DMS114 treated with DMSO at 0.1 percent for 48 hours (cell line): ENCODE measurements around the gene SCAF1.

Experiments used
- DNase-seq: peaks from one replicate; lab custom pipeline; 2025; ENCODE audit not compliant: unreplicated experiment; lab: John Stamatoyannopoulos, UW

SCAF1 gene, protein sequence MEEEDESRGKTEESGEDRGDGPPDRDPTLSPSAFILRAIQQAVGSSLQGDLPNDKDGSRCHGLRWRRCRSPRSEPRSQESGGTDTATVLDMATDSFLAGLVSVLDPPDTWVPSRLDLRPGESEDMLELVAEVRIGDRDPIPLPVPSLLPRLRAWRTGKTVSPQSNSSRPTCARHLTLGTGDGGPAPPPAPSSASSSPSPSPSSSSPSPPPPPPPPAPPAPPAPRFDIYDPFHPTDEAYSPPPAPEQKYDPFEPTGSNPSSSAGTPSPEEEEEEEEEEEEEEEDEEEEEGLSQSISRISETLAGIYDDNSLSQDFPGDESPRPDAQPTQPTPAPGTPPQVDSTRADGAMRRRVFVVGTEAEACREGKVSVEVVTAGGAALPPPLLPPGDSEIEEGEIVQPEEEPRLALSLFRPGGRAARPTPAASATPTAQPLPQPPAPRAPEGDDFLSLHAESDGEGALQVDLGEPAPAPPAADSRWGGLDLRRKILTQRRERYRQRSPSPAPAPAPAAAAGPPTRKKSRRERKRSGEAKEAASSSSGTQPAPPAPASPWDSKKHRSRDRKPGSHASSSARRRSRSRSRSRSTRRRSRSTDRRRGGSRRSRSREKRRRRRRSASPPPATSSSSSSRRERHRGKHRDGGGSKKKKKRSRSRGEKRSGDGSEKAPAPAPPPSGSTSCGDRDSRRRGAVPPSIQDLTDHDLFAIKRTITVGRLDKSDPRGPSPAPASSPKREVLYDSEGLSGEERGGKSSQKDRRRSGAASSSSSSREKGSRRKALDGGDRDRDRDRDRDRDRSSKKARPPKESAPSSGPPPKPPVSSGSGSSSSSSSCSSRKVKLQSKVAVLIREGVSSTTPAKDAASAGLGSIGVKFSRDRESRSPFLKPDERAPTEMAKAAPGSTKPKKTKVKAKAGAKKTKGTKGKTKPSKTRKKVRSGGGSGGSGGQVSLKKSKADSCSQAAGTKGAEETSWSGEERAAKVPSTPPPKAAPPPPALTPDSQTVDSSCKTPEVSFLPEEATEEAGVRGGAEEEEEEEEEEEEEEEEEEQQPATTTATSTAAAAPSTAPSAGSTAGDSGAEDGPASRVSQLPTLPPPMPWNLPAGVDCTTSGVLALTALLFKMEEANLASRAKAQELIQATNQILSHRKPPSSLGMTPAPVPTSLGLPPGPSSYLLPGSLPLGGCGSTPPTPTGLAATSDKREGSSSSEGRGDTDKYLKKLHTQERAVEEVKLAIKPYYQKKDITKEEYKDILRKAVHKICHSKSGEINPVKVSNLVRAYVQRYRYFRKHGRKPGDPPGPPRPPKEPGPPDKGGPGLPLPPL

DNA sequence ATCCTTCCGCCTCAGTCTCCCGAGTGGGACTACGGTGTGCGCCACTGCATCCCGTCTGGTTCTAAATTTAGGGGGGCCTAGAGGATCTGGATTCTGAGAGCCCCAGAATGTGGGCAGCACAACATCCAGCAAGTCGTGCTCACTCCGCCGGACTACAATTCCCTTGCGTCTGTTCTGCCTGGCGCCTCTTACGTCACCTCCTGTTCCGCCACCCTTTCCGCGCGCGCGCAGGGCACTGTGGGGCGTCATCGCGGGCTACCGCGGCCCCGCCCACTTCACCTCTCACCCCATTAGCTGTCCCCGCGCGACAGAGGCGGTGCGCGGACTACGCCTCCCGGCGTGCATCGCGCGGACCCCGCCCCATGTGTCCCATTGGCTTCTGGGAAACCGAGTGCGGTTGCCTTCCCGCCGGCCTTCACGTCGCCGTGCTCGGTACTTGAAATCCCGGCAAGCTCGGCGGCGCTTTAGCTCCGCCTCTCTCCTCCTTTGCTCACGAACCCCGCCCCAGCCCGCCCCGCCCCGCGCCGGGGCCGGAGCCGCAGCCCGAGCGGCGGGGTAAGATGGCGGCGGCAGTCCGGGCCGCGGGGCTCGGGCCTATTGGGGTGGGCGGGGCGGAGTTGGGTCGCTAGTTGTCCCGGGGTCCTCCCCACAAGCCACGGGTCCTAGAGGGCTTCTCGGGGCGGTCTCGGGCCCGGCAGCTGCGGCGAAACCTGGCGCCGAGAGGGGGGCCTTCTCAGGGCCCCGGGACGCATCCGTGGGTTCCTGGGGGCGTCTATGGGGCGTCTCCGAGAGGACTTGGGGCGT is at the start of gene SCAF1:
SCAF1 (plus strand) TSS at position 522 of the 804 bp plus-strand sequence. CDS start 2,818 bp downstream, outside the sequence.
- DNase-seq: peak; percentile 89

DNA sequence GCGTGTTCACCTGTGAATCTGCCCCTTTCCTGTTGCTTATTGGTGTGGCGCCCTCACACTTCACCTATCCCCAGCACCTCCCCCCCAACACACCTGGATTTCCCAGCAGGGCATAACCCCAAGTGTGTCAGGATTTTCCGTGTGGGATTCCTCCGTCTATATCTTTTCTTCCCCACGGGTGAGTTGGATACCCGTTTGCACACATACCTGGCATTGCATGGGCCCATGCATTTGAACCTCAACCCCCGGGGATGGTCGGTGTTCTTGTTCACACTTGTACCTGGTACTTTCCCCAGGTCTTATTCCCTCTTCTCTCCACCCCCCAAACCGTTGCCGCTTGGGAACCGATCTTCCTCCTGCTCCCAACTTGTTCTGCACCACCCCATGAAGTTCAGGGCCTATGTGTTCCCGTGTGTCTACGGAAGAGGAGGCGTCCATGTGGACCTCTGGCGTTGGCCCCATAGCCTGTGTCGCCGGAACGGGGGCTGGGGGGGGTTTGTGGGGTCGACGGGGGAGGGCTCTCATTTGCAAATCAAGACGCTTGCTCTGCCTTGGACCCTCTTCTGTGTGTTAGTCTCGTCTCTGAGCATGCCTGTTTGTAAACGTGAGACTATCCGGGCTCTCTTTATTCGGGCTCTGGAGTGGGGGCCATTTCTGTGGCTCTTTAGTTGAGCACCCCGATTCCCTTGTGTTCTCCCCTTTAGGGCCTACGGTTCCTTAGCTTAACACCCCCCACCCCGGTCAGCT is 49.4 kb upstream of the SCAF1 start:
- DNase-seq: no peak

DNA sequence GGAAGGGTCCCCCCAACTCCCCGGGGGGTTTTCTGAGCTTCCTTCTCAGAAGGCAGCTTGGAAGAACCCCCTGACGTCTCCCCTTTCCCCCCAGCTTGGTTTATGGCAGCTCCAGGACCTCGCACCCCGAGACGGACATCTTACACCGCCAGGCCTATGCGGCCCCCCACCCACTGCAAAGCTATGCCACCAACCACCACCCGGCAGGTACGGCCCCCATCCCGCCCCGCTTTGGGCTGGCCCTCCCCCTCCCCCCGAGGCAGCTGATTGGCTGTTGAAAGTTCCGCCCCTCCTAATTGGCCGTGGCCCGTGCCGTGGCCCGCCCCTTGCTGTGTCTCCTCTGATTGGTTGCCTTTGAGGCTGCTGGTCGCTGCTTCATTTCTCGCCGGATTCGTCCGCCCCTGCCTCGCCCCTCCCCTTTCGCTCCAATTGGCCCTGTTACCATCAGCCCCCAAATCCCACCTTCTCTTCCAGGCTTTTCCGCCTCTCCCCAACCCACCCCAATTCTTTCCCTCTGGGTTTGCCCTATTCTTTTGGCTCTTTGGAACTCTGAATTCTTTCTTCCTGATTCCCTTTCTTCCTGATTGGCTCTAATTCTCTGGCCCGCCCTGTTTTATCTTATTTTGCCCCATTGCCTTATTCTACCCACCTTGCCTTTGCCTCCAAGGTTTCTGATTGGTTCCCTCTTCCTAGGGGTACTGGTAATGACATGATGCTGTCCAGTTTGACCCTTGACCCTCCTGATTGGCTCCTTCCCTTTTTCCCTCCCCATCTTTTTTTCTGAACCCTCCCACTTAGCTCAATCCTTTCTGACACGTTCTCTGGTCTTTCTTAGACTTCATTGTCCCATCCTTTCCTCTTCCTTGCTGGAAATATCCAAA is 48.5 kb upstream of the SCAF1 start:
- DNase-seq: peak; percentile 72

DNA sequence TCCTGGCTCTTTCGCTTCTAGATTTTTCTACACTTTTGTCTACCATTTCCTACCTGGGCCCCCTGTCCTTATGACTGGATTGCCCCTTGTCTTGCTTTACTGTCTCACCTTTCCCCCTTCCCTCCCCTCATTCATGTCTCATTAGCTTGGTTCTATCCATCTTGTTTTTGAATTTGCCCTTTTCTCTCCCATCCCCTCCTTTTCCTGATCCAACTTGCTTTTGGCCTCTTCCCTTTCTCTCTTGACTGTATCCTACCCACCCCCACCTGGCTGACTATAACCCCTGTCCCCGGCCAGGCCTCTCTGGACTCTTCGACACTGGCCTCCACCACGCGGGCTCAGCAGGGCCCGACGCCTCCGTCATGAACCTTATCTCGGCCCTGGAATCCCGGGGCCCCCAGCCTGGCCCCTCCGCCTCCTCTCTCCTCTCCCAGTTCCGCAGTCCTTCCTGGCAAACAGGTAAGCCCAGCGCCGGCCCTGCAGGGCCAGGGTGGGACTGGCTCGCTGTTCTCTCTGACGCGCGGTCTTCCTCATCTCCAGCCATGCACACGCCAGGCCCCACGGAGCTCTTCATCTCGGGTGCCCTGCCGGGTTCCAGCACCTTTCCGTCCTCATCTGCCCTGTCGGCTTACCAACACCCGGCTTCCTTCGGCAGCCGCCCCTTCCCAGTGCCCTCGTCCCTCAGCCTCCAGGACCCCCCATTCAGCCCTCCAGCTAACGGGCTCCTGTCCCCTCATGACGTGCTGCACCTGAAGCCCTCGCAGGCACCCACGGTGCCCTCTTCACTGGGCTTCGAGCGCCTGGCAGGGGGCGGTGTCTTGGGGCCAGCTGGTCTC is 47.6 kb upstream of the SCAF1 start:
- DNase-seq: no peak

DNA sequence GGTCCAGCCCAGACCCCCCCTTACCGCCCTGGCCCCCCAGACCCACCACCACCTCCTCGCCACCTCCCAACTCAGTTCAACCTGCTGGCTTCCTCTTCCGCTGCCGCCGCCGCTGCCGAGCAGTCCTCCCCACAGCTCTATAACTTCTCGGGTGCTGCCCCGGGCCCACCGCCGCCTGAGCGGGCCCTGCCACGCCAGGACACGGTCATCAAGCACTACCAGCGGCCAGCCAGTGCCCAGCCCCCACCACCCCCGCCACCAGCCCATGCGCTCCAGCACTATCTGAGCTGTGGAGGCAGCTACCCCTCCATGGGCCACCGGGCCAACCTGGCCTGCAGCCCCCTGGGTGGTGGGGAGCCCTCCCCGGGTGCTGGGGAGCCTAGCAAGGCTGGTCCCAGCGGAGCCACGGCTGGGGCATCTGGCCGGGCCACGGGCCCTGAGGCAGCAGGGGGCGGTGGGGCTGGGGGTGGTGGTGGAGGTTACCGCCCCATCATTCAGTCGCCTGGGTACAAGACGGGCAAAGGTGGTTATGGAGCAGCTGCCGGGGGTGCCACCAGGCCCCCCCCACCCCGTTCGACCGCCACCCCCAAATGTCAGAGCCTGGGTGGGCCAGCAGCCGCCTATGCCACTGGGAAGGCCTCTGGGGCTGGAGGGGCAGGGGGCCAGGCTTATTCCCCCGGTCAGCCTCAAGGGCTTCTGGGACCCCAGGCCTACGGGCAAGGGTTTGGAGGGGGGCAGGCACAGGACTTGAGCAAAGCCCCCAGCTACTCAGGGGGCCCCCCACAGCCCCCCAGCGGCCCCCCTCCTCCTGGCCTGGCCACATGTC is 46.8 kb upstream of the SCAF1 start:
- DNase-seq: no peak

DNA sequence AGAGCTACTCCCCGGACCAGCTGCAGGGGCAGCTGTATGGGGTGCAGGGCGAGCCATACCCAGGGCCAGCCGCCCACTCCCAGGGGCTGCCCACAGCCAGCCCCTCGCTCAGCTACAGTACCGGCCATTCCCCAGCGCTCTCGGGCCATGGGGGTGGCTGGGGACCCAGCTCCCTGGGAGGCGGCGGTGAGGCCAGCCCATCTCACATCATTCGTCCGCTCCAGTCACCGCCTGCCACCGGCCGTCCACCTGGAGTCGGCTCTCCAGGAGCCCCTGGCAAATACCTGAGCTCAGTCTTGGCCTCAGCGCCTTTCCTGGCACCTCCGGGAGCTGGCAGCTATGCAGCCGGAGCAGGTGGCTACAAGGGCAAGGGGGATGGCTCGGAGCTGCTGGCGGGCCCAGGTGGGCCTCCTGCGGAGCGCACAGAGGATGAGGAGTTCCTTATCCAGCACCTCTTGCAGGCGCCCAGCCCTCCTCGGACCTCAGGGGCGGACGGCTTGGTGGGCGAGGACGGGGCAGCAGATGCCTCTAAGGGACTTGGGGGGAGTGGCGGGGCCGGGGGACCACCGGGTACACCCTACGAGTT is 46.1 kb upstream of the SCAF1 start:
- DNase-seq: no peak

DNA sequence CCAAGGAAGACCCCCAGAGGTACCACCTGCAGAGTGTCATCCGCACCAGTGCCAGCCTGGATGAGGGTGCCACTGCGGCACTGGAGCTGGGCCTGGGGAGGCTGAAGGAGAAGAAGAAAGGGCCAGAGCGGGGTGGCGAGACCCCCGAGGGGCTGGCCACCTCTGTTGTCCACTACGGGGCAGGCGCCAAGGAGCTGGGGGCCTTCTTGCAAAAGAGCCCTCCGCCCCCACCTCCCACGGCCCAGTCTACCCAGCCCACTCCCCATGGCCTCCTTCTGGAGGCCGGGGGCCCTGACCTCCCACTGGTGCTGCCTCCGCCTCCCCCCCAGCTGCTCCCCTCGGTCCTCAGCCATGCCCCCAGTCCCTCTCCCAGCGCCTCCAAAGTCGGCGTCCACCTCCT is 45.6 kb upstream of the SCAF1 start:
- DNase-seq: no peak

DNA sequence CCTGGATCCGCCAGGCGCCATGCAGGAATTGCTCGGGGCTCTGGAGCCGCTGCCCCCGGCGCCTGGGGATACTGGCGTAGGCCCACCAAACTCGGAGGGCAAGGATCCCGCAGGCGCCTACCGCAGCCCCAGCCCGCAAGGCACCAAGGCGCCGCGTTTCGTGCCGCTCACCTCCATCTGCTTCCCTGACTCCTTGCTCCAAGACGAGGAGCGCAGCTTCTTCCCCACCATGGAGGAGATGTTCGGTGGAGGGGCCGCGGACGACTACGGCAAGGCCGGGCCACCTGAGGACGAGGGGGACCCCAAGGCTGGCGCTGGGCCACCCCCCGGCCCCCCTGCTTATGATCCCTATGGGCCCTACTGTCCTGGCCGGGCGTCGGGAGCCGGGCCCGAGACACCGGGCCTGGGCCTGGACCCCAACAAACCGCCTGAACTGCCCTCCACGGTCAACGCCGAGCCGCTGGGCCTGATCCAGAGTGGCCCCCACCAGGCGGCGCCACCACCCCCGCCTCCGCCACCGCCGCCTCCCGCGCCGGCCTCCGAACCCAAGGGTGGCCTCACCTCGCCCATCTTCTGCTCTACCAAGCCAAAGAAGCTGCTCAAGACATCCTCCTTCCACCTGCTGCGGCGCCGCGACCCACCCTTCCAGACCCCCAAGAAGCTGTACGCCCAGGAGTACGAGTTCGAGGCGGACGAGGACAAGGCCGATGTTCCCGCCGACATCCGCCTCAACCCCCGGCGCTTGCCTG is 44.9 kb upstream of the SCAF1 start:
- DNase-seq: no peak

DNA sequence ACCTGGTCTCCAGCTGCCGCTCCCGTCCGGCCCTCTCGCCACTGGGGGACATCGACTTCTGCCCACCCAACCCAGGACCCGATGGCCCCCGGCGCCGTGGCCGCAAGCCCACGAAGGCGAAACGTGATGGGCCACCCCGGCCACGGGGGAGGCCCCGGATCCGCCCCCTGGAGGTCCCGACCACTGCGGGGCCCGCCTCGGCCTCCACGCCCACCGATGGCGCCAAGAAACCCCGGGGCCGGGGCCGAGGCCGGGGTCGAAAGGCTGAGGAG is 44.4 kb upstream of the SCAF1 start:
- no peak for DNase-seq

DNA sequence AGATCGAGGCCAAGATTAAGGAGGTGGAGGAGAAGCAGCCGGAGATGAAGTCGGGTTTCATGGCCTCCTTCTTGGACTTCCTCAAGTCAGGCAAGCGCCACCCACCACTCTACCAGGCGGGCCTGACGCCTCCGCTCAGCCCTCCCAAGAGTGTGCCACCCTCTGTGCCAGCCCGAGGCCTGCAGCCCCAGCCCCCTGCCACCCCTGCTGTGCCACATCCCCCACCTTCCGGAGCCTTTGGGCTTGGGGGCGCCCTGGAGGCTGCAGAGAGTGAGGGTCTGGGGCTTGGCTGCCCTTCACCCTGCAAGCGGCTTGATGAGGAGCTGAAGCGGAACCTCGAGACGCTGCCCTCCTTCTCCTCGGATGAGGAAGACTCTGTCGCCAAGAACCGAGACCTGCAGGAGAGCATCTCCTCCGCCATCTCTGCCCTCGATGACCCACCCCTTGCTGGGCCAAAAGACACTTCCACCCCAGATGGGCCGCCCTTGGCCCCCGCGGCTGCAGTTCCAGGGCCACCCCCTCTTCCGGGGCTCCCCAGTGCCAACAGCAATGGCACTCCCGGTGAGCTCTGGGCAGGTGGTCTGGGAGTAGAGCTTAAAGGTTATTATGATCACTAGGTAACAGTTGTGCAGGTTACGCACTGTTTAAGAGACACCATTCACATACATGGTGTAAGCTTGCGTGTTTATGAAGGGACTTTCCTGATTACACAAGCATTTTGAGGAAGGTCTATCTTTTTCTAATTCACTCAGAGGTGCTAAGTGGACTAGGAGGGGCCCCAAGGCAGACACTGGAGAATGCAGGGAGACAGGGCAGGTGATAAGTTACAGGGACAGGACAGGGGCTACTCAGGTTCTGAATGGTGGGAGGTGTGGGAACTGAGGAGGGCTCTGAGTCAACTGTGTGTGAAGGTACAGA is 42.4 kb upstream of the SCAF1 start:
- no peak for DNase-seq

DNA sequence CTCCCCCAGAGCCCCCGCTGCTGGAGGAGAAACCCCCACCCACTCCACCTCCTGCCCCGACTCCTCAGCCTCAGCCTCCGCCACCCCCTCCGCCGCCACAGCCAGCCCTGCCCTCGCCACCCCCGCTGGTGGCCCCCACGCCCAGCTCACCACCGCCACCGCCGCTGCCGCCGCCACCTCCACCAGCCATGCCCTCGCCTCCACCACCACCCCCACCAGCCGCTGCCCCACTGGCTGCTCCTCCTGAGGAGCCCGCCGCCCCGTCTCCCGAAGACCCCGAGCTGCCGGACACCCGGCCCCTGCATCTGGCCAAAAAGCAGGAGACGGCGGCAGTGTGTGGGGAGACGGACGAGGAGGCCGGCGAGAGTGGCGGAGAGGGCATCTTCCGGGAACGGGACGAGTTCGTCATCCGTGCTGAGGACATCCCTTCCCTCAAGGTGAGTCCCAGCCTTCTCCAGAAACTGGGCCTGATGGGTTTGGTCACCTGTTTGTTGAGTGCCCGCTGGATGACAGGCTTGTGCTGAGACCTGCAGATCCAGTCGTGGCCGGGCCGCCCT is 40.4 kb upstream of the SCAF1 start:
- no peak for DNase-seq

DNA sequence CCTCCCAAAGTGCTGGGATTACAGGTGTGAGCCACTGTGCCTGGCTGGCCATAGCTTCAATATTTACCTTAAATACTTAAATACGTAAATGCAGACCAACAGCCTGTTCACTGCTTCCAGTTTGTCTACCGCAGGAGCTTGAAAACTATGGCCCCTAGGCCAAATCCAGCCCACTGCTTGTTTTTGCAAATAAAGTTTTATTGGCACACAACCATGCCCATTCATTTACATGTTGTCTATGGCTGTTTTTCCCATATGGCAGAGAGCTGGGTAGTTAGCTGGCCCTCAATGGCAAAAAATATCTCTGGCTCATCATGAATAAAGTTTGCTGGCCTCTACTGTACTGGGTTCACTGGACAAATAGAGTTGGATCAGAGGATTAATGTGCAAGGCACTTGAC is 39.2 kb upstream of the SCAF1 start:
- no peak for DNase-seq

DNA sequence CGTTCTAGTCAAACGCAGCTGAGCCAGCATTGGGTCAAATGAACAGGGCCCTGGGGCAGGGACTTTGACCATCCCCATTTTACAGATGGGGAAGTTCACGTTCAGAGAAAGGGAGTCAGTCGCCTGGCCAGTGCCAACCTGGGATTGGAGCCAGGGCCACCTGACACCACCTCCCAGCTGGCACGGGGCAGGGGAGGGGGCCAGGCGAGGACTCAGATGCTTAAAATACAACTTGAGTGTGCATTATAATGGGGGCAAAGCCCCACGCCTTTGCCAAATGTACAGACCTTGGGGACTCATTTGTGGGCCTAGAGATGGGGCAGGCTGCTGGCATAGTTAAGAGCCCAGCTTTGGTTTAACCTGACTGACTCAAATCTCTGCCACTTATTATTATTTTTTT is 36.4 kb upstream of the SCAF1 start:
- DNase-seq: no peak

DNA sequence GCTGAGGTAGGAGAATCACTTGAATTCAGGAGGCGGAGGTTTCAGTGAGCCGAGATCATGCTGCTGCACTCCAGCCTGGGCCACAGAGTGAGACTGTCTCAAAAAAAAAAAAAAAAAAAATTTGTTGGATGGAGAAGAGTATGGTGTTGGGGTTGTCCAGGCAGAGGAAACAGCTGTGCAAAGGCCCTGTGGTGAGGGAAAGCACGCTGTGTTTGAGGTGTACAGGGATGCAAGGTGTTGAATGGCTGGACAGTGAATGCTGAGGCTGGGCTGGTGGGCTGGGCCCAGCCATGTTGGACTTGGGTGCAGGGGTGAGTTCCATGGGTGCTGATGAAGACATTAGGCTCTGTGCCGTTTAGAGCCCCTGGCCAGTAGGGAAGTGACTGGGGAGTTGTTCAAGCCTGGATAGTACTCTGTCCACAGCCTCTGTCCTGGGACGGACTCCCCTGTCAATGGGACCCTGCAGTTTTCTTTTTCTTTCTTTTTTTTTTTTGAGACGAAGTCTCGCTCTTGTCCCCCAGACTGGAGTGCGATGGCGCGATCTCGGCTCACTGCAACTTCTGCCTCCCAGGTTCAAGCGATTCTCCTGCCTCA is 32.4 kb upstream of the SCAF1 start:
- DNase-seq: no peak
